NOMO-1 treated with DMSO at 0.1 percent for 48 hours (cell line): ENCODE results near the gene SEC24D.
"Not testable (repeated sequence)": the region's sequence is repeated elsewhere in the genome, so short reads cannot be mapped to it uniquely, and the experiment has no call there.

Experiments
- DNase-seq: peaks from one replicate; lab custom pipeline; 2025; ENCODE audit not compliant: unreplicated experiment; lab: John Stamatoyannopoulos, UW

SEC24D gene, protein sequence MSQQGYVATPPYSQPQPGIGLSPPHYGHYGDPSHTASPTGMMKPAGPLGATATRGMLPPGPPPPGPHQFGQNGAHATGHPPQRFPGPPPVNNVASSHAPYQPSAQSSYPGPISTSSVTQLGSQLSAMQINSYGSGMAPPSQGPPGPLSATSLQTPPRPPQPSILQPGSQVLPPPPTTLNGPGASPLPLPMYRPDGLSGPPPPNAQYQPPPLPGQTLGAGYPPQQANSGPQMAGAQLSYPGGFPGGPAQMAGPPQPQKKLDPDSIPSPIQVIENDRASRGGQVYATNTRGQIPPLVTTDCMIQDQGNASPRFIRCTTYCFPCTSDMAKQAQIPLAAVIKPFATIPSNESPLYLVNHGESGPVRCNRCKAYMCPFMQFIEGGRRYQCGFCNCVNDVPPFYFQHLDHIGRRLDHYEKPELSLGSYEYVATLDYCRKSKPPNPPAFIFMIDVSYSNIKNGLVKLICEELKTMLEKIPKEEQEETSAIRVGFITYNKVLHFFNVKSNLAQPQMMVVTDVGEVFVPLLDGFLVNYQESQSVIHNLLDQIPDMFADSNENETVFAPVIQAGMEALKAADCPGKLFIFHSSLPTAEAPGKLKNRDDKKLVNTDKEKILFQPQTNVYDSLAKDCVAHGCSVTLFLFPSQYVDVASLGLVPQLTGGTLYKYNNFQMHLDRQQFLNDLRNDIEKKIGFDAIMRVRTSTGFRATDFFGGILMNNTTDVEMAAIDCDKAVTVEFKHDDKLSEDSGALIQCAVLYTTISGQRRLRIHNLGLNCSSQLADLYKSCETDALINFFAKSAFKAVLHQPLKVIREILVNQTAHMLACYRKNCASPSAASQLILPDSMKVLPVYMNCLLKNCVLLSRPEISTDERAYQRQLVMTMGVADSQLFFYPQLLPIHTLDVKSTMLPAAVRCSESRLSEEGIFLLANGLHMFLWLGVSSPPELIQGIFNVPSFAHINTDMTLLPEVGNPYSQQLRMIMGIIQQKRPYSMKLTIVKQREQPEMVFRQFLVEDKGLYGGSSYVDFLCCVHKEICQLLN

DNA sequence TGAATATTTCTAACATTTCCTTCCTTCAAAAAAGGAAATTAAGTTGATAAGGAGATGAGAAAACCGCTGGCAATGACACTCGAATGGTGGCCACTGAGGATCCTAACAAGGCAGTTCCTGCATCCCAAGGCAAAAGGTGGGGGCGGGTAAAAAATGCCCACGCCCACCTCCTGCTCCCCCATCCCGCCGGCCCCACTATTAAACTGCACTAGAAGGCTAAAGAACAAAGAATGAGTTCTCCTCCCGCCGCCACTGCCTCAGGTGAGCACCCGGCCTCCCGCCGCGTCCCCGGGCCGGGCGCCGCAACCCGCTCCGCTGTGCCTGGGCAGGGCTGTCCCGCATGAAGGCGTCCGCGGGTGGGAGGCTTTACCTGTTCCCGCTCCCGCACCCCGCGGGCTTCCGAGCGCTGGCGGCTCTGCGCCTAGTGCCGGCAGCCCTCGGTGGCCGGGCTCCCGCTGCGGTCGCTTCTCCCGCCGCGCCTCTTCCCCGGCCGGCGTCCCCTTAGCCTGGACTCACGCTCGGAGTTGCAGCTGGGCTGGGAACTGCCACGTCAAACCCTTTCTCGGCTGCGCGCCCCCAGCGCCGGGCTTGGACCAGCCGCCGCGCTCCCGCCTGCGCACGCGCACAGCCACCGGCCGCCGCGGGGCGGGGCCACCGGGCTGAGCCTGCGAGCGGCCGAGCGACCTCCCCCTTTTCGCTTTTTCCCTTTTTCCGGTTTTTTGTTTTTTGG, at the start of gene SEC24D:
SEC24D (minus strand) TSS at position 556 of the 730 bp plus-strand sequence. CDS start 2,430 bp downstream, outside the sequence.
- peak; percentile 74 for DNase-seq

DNA sequence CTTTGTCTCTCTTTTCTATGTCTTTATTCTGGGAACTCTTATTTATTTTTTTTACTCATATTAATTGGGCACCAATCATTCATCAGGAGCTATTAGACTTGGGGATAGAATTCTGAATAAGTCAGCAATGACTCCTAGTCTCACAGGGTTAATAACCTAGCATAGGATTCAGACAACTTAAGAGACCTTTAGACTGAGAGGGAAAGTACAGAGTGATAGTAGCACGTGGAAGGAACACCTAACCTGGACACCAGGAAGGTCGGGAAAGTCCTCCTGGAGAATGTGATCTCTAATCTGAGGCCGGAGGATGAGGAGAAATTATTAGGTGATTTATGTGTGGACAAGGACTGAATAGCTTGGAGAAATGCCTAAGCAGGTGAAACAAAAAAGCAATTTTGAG, 48.8 kb upstream of the SEC24D start:
- no peak for DNase-seq

DNA sequence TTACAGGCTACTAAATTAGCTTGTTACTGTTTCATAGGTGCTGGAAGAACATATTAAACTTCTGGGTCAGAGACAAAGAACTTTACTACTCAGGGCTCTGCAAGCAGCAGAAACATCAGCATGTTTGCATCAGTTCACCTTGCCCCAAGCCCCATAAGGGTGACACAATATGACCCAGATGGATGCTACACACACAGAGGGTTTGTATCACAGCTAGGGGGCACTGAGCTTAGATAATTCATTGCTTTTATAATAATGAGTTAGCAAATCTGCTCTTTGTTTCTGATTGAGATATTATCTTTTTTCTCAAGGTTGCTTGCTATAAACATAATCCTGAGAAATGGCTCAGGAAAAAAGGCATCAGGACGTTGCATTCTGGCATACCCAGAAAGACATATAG, 47.9 kb upstream of the SEC24D start:
- no peak for DNase-seq

DNA sequence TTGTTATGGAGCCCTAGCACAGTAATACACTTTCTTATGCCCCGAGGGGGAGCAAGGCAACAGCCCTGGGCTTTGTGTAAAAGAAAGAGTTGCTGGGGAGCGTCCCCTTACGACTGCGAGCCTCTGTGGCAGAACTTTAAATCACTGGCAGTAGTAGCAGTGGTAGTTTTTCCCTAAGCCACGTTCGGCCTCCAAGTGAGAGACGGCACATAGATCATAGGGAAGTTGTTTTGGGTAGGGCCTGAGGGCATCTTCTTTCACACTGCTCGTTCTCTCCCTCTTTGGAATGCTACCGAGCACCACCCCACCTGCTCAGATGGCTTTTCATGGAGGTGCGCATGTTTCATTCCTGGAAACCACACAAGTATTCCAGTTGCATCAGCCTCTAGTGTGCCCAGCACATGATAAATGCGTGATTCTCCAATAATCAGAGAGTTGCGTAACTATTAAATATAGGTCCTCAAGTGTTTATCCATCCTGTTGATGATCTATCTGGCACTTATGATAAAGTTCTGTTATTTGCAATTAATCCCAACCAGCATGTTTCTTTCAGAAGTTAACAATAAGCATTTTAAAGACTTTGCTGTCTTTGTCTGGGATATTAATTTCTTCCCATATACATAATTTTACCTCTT, 45.7 kb upstream of the SEC24D start:
- DNase-seq: no peak

DNA sequence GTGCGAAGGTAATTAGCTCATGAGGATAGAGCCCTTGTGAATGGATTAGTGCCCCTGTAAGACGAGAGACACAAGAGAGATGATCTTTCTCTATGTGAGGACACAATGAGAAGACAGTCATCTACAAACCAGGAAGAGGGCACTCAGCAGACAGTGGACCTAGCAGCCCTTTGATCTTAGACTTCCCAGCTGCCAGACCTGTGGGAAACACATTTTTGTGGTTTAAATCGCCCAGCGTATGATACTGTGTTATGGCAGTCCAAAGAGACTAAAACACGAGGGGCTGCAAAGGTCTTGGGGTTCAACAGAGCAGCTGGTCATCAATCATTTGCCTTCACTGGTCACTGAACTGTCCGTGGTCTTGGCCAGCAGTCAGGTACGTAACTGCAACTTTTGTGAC, 43.5 kb upstream of the SEC24D start:
- no peak for DNase-seq

DNA sequence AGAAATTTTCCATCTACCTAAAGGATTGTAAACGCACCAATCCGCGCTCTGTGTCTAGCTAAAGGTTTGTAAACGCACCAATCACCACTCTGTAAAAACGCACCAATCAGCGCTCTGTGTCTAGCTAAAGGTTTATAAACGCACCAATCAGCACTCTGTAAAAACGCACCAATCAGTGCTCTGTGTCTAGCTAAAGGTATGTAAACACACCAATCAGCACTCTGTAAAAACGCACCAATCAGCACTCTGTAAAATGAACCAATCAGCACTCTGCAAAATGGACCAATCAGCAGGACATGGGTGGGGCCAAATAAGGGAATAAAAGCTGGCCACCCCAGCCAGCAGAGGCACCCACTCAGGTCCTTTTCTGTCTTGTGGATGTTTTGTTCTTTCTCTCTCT, 42.6 kb upstream of the SEC24D start:
- not testable (repeated sequence) for DNase-seq

DNA sequence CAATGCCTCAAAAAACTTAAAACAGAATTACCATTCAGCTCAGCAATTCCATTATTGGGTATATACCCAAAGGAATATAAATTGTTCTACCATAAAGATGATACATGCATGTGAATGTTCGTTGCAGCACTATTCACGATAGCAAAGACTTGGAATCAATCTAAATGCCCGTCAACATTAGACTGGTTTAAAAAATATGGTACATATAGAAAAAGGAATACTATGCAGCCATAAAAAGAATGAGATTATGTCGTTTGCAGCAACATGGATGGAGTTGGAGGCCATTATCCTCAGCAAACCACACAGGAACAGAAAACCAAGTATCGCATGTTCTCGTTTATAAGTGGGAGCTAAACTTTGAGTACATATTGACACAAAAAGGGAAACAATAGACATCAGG, 41.9 kb upstream of the SEC24D start:
- no peak for DNase-seq

DNA sequence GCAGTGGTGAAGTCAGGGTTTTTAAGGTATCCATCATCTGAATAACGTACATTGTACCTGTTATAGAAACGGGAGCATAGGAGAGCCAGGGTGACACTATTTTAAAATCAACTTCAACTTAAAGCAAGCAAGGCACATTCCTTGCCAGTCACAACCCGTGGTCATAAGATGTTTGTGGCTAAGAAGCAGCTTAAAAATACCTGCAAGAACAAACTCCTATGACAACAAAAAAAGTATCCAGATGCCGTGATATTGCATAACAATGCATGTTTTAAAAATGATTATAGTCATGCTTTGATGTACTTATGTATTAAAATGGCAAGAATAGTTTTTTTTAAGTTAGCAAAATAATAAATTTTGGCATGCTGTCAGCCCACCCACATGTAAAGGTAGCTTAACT, 36.3 kb upstream of the SEC24D start:
- DNase-seq: no peak

DNA sequence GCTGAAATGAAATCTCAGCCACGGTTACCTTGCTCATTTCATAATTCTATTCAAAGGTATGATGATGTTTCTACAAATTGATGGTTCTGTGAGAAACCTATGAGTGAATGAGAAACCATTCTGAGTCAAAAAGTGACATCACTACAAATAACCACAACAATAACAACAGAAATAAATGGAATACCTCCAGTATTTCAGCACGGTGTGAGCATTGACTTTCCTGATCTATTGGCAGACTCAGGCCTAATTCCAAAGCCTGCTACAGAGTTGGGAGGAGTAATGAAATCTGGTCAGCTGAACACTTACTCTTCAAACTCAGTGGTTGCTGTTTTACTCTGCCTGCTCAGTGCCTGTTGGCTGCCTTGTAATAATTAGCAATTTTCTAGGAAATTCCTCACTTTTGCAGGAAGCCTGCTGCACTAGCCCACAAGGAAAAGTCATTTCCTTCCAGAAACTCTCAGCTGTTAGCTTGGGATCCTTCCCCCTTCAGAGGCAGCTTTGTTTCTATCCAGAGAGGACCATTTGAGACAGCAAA, 33.9 kb upstream of the SEC24D start:
- no peak for DNase-seq

DNA sequence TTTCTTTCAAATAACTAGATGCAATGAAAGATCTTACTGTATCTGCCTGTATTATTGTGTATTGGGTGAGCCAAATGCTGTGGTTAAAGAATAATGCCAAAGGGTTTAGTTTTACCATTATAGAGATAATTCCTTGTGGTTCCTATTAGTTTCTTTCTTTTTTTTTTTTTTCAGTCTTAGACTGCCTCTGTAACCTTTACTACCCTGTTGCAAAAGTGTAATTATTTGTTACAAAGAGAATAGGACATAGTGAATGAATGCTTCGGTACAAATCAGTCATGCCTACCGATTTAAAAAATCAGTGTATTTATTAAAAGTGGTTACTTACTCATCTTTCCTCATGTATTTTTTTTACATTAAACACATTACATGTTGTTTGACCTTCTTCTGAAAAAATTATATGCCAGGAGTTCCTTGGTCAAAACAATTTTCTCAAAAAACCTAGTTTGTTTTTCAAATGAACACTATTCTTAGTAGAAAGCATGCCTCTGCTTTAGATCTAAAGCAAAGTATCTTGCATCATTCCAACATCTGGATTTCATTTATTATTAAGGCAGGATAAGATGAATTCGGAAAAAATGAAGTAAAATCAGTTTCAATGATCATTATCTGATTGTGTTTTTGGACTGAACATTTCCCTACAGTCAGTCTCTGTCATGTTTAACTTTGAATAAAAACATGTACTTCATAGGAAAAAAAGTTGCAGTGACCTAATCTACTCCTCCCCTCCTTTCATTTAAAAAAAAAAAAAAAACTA, 31.6 kb upstream of the SEC24D start:
- no peak for DNase-seq

DNA sequence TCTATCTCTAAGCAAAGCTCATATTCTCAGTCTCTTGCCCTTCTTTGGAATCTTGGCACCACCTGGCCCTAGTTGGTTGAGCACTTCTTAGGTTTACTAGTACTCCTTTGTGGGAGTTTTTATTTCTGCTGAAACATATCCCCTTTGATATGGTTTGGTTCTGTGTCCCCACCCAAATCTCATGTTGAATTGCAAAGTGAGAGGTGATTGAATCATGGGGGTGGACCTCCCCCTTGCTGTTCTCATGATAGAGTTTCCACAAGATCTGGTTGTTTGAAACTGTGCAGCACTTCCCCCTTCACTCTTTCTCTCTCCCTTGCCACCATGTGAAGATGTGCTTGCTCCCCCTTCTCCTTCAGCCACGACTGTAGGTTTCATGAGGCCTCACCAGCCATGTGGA, 30.5 kb upstream of the SEC24D start:
- no peak for DNase-seq

DNA sequence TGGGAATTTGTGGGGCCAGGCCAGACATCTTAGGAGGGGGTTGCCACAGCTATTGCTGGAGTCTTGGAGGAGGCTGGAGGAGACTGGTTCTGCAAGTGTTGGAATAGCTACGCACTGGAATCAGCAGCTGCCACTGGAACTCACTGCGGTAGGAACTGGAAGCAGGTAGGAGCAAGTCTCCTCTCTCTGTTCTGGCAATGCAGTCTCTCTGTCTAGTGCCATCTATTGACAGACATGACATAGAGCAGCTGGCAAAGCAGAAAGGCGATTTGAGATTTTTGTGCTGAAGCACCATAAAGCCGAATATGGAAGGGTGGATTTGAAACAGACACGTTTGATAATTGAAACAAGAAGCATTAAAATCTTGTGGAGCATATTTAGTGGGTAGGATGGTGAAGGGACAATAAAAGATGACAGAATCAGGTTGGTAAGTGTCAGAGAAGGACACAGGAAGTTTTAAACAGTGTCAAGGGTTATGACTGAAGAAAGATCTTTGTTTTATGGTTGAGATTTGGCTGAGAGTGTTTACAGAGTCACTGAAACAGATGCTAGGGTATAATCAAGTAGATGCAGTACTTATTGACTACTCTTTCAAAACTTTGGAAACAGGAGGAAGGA, 29.3 kb upstream of the SEC24D start:
- peak; percentile 26 for DNase-seq

DNA sequence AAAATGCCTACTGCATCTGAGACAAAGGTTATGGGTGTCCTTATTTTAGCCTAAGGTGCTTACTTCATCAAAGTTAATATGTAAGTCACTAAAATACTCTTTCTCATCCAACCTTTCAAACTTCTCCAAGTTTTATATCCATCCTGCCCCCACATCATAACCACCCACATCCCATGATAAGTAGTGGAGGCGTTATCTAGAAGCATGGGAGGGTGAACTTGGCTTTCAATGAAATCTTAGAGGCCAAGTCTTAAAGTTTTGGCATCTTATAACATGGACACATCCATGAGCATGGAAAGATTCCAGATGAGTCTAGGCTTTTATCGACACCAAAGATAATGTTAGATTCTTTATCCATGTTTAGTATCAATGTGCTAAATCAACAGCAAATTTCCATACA, 22.9 kb upstream of the SEC24D start:
- no peak for DNase-seq

DNA sequence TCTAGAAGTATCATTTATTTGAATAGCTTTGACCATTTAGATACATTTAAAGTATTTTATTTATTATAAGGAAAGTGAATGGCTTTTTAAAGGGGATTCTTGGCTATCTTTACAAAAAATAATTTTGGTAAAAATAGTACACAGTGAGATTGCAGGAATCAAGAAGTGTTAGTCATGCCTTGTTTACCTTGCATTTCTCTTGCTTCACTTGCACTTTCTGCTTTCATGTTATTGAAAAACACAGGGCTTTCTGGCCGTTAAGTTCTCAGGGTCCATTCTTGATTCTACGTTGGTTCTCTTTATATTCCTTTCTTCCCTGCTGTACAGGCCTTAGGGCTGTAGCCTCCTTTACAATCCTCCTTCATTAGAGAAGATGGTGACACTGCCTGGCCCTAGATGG, 21.8 kb upstream of the SEC24D start:
- DNase-seq: no peak

DNA sequence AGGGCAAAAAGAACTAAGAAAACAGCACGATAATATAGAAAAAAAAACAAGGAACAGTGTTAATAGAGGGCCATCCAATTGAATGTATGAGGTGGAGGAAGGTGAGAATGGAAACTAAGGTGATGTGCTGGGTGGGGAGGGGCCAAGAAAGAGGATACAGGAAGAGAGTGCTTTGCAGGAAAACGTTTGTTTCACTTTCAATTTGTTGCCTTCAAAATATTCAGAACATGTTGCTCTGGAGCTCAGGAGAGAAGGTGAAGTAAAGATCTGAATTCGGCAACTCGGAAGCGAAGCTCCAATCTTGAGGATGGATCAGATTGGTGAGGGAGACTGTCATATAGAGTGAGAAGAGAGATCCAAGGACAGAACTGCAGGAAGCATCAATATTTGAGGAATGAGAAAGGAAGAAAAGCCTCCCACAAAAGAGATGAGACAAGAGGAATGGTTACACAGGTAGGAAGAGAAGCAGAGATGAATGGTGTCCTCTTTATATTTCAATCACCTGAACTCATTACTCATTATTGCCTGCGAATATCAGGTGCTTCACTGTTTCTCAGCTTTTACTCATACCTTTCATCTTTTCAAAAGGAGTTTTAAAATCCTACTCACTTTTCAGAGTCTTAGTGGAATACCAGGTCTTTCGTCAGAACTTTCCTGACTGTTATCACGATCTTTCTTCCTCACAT, 14.7 kb upstream of the SEC24D start:
- peak; percentile 55 for DNase-seq

DNA sequence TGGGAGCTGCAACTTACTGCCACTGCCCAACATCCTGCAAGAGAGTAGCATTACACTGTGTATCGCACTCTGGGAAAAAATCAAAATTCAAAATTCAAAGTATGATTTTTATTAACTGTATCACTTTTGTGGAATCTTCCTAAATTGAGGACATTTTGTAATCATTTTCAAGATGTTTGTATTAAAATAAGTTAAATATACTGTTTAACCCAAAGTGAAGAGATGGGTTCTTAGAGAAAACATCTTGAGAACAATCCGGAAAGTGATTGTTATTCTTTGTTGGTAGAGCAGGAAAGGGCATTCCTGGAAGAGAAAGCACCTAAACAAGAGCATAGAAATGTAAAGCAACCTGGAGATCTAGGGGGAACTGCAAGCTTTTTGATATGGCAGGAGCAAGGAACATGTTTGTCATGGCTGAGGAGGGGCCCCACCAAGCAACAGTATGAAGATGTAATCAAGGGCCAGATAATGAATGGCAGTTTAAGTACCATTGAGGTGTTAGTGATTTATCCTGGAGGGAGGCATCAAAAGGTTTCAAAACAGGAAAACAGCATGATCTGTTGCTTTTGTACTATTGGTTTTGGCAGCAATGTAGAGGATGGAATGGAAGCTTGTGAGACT, 14.1 kb upstream of the SEC24D start:
- DNase-seq: no peak

DNA sequence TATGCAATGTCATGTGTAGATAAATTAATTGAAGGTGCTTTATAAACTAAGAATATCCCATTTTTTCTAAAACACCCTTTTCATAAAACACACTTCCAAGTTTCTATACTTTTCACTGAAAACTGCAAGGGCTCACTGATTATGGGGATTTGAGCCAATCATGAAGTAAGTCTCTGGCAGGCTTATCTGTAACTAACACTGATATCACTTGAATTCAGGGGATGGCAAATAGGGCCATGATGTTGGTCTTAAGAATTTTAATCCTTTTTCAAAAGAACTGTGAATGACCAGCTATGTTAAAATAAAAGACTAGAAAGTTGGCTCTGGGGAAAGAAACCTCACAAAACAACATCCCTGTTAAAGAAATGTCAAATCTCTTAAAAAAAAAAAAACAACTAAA, 13.0 kb upstream of the SEC24D start:
- DNase-seq: no peak

DNA sequence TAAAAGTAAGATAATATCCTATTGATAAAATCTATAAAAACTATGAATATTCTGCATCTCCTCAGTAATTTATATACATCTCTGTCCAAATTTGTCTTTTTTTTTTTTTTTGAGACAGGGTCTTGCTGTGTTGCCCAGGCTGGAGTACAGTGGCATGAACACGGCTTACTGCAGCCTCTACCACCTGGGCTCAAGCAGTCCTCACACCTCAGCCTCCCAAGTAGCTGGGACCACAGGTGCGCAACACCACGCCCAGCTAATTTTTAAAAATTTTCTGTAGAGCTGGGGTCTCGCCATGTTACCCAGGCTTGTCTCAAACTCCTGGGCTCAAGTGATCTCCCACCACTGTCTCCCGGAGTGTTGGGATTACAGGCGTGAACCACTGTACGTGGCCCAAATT, 12.3 kb upstream of the SEC24D start:
- no peak for DNase-seq
